Measurements from ENCODE around the gene FAM219A.

GRCh38 chr9:34442770-34443169, 15.6 kb downstream of the FAM219A start:
- TF ChIP-seq EZH2 (IDR thresholded peaks at IDR 0.05; ENCODE audit: low read length, missing control alignments): no peak
- TF ChIP-seq, protein P1, sequence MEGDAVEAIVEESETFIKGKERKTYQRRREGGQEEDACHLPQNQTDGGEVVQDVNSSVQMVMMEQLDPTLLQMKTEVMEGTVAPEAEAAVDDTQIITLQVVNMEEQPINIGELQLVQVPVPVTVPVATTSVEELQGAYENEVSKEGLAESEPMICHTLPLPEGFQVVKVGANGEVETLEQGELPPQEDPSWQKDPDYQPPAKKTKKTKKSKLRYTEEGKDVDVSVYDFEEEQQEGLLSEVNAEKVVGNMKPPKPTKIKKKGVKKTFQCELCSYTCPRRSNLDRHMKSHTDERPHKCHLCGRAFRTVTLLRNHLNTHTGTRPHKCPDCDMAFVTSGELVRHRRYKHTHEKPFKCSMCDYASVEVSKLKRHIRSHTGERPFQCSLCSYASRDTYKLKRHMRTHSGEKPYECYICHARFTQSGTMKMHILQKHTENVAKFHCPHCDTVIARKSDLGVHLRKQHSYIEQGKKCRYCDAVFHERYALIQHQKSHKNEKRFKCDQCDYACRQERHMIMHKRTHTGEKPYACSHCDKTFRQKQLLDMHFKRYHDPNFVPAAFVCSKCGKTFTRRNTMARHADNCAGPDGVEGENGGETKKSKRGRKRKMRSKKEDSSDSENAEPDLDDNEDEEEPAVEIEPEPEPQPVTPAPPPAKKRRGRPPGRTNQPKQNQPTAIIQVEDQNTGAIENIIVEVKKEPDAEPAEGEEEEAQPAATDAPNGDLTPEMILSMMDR (conservative IDR thresholded peaks at IDR 0.05 in 1 of 2, IDR thresholded peaks at IDR 0.05 in 1 of 2; ENCODE audit: low read depth in 1 of 2, low read length in 2 of 2): no peak

Data from fibroblast of lung (primary cell).